GM12874 (cell line): ENCODE measurements around the gene DDX10.

Source experiments
- TF ChIP-seq, protein P1 (sequence below): IDR thresholded peaks from 2 replicates; pipeline ENCODE4 v1.5.1; 2011; ENCODE audit warnings: low read depth, mild to moderate bottlenecking, control low read depth, low read length, moderate library complexity; ENCODE audit not compliant: insufficient read depth

The DDX10 gene

DNA sequence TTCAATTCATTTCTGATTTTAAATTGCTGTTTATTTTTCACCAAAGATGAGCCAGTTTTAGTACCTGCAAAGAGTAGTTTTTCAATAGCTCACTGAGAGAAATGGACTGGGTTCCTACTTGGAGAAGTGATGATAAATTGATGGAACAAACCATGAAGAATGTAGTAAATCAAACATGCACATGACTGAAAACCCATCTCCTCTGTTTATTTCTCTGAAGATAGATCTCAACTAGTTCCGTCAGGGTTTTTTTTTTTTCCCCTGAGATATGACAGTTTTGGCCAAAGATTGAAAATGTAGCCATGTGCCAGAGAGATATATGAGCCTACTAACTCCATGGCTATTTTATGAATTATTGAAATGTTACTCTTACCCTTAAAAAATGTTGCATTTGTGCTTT, 239.6 kb downstream of the DDX10 start:
- TF ChIP-seq, protein P1, sequence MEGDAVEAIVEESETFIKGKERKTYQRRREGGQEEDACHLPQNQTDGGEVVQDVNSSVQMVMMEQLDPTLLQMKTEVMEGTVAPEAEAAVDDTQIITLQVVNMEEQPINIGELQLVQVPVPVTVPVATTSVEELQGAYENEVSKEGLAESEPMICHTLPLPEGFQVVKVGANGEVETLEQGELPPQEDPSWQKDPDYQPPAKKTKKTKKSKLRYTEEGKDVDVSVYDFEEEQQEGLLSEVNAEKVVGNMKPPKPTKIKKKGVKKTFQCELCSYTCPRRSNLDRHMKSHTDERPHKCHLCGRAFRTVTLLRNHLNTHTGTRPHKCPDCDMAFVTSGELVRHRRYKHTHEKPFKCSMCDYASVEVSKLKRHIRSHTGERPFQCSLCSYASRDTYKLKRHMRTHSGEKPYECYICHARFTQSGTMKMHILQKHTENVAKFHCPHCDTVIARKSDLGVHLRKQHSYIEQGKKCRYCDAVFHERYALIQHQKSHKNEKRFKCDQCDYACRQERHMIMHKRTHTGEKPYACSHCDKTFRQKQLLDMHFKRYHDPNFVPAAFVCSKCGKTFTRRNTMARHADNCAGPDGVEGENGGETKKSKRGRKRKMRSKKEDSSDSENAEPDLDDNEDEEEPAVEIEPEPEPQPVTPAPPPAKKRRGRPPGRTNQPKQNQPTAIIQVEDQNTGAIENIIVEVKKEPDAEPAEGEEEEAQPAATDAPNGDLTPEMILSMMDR = no peak

DNA sequence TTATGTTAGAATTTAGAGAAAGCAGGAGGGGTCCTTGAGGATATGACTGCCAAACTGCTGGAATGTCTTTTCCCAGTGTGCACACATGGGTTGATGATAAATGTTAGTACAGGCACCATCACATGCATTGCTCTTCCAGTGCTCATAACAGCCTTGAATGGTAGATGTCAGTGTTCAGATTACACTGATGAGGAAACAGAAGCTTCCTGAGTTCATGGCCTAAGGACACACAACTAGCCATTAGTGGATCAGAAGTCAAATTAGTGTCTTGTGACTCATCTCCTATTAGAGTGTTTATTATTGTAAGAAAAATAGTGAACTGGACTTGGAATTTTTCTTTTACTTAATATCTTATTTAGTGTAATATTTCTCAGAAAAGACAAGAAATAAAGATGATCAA, 241.5 kb downstream of the DDX10 start:
- TF ChIP-seq, protein P1 = no peak

DNA sequence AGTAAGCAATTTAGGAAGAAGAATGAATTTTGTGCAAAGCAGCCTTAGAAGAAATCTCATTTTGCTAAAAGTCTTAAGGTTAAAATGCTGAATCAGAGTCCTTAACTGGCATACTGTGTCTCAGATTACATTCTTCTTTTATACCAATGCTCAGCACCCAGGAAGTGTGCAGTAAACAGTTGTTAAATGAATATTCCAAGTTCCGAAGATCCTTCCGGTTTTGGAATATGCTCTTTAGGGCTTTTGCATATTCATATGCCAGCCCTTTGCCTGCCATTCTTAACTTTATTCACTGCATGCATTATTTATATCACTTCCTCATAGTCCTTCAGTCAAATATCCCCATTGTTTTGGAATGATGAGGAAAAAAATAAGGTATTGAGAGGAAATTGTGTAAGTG, 242.0 kb downstream of the DDX10 start:
- TF ChIP-seq, protein P1 = no peak

DNA sequence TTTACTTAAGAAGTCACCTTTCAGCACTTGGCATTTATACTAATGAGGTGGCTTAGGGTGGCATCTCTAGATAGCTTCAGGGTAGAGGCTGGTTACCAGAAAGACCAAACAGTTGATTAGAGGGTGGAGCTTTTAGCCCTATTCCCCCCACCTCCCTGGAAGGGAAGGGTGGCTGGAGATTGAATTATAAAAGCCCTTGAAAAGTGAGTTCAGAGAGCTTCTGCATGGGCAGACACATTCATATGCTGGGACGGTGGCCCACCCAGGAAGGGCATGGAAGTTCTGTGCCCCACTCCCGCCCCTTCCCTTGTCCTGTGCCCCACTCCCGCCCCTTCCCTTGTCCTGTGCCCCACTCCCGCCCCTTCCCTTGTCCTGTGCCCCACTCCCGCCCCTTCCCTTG, 244.2 kb downstream of the DDX10 start:
- TF ChIP-seq, protein P1 = no peak

DNA sequence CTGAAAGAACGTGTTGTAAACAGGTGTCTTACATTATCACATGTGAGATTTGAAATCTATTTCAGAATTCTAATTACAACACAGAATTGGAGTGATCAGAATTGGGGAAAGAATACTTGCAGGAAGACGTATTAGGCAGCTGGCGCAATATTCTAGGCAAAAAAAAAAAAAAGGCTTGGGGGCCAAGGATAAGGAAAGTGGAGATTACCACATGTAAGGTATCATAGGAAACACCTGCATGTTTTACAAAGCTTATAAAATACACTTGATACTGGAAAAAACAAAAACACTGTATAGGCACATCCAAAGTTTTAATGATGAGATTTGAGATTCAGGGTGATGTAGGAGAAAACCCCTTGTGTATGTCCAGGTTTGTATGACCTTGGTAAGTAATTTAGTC, 245.1 kb downstream of the DDX10 start:
- TF ChIP-seq, protein P1 = no peak

DNA sequence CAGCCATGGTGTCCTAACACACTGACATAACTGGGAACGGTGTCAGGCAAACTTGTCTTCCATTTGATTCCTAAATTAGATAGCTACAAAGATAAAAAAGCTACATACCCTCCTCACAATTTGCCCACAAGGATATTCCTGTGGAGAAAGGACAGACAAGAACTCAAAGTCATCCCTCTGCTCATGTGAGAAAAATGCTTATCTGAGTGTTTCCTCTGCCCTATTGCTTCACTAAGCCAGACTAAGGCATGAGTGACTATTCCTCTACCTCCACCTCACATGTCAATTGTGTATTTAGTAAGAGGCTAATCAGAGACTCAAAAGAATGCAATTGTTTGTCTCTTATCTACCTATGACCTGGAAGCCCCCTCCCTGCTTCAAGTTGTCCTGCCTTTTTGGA, 247.7 kb downstream of the DDX10 start:
- TF ChIP-seq, protein P1 = no peak

DNA sequence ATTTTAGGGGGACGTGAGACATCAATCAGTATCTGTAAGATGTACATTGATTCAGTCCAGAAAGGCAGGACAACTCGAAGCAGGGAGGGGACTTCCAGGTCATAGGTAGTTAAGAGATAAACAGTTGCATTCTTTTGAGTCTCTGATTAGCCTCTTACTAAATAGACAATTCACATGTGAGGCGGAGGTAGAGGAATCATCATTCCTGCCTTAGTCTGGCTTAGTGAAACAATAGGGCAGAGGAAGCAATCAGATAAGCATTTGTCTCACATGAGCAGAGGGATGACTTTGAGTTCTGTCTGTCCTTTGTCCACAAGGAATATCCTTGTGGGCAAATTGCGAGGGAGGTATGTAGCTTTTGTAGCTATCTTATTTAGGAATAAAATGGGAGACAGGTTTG, 248.3 kb downstream of the DDX10 start:
- TF ChIP-seq, protein P1 = no peak

DNA sequence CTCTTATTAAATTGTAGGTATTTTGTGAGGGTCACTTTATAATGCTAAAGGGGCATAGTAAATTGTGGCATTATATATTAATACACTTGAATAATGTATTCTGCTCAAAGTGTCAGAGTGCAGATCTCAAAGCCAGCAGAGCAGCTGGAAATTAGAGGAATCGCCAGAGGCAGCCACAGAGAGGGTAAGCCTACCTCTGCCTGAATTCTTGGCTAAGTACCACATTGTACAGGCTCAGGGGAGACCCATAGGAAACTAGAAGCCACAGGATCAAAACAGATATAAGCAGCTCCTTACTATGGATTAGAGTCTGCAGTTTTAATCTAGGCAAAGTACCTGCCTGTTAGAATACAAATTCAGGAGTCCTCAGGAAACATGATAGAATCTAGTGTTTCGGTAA, 249.3 kb downstream of the DDX10 start:
- TF ChIP-seq, protein P1 = no peak
